Measurements from ENCODE around the gene PHYKPL.
"Not testable (repeated sequence)": the region's sequence is repeated elsewhere in the genome, so short reads cannot be mapped to it uniquely, and the experiment has no call there.

PHYKPL gene

DNA sequence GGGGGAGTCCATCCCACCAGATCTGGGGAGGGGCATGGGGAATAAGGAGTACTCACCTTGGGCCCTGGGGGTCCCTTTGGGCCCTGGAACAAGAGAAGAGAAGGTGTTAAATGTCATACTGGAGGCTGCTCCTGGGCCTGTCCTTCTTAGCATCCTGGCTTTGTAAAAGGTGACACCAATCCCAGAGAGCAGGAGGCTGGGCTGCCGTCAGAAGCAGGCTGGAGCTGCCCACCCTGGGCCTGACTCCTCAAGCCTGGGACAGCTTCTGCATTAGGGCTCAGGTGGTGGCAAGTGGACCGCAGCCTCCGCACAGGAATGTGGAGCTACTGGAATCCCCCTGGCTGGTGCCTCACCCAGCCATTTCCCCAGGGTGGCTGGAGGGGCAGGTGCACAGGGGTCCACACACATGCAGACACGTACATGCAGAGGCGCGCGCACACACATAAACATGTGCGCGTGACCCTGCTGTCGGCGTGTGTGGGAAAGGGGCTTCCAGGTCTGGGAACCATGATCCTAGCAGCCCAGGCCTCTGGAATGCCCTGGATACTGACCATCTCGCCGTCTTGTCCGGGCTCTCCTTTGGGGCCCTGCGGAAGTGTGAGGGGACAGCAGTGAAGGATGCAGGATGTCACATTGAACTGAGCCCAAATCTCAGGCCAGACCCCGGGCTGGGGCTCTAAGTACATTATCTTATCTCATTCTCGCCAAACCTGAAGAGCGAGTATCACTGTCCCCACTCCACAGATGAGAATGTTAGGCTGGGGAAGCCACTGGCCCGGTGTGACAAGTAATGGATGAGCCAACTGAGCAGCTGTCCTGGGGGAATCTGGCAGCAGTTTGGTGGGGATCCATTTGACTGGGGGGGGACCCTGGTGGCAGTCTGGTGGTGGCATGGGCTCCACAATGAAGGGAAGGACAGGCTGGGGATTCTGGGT lies 29.3 kb upstream of the PHYKPL start:
- no peak for DNase-seq

DNA sequence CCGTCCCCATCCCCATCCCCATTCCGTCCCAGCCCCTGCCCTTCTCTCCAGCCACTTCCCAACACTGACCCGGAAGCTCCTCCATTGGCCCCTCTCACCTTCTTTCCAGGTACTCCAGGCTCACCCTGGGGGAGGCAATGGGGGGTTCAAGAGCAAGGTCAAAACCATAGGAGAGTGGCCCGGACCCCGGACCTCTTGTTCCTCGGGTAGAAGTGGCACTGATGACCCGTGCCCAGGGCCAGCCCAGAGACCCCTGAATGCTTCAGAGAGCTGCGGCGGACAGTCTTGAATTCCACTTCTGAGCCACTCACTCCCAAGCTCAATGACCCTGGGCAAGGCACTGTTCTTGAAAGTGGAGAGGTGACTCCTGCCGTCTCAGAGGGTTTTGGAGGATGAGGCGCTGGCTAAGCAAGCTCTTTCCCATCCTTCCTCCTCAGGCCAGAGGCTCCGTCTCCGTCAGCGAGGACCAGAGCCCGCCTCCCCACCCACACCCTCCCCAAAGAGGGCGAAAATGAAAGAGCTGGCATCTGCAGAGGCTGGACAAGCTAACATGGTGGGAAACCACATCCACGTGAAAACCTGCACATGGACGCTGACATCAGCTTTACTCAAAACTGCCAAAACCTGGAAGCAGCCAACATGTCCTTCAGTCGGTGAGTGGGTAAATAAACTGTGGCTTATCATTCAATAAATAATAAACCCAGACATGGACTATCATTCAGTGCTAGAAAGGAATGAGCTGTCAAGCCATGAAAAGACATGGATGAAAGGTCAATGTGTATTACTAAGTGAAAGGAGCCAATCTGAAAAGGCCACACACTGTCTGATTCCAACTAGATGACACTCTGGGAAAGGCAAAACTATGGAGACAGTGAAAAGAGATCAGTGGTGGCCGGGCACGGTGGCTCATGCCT lies 27.3 kb upstream of the PHYKPL start:
- peak; percentile 42 for DNase-seq

DNA sequence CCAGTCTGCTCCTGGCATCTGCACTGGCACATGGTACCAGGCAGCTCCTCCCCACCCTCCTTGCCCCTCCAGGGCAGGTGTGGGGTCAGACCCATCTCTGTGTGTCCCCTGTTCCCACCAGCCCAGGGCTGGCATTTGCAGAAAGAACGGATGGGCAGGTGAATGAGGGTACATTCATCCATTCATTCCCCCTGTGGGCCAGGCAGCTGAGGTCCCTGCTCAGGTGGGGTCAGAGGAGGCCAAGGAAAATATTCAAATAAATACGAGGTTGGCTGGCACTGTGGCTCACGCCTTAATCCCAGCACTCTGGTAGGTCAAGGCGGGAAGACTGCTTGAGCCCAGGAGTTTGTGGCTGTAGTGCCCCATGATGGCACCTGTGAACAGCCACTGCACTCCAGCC lies 25.0 kb upstream of the PHYKPL start:
- DNase-seq: no peak

DNA sequence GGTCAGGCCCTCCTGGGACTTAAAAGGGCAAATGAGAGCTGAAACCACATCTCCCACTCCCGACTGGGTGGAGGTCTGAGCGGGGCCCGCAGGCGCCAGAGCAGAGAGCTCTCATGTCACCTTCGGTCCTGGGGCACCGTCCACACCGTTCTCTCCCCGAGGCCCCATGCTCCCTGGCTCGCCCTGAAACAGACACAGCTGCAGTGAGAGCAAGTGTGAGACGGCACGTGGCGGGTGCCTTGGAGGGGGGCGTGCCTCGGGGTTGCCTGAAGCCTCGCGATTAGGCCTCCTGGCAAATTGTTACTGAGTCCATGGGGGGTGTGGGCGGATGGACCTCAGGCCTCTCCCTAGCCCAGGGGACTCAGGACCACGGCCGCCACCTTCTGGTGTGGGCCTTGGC lies 24.1 kb upstream of the PHYKPL start:
- DNase-seq: no peak

DNA sequence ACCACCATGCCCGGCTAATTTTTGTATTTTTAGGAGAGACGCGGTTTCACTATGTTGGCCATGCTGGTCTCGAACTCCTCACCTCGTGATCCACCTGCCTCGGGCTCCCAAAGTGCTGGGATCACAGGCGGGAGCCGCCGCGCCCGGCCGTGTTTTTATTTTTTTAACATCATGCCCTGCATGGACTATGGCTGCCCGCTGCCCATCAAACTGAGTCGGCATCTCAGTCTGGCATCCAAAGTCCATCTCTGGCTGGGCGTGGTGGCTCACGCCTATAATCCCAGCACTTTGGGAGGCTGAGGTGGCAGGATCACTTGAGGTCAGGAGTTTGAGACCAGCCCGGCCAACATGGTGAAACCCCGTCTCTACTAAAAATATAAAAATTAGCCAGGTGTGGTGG lies 21.0 kb upstream of the PHYKPL start:
- DNase-seq: not testable (repeated sequence)

DNA sequence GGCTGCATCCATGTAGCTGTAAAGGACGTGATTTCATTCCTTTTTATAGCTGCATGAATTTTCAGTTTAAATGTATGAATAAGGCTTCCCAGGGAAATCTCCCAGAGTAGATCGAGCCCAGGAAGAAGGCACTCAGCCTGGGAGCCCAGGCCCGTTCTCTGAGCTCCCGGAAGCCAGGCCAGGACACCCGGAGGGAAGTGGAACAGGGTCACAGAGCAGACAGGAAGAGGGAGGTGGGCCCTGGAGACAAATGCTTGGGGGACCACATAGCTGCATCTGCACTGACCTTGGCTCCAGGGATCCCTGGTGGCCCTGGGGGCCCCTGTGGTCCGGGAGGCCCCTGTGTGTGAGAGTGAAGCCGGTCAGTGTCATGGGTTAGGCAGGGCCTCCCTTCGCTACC lies 19.7 kb upstream of the PHYKPL start:
- no peak for DNase-seq

DNA sequence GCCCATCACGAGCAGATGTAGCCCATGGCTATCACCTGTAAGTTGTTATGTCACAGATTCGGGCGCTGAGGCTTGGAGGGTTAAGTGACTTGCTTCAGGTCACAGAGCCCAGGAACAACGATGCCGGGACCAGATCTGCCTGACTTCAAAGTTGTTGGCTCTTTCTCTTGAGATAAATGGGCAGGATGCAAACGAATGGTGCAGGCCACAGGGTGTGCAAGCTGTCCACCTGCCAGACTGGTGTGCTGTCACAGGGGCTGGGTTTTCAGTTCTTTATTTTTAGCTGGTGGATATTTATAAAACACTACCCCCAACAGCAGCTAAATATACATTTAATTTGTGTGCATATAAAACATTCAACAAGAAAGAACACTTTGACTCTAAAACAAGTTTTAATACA lies 17.7 kb upstream of the PHYKPL start:
- DNase-seq: no peak

DNA sequence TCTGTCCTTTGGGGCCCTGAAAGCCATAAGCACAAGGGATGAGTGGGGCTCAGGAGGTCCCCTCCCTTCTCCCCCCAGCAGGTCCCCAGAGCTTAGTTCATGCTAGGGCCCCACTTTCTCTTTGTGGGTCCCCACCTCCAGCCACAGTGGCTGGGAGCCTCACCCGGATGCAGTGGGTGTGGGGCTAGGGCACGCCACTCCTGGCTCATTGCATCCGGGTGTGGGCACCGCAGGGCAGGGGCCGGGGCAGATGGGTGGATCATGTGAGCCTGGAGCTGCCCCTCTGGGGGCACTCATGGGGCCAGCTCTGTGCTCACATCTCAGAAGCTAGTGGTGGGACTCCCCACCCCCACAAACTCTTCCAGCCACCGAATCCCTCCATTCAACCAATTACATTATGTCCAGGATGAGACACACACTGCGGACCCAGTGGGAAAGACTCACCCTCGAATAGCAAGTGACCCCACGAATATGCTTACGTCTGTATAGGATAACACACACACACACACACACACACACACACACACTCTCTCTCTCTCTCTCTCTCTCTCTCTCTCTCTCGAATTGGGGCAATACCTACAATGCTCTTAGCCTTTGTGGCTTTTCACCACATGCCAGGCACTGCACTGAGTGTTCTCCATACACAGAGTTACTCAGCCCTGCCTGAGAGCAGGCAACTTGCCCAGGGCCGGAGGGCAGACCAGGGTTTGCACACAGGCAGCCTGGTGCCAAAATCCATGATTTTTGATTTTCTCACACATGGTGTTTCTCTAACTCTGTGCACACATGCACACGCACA lies 16.8 kb upstream of the PHYKPL start:
- no peak for DNase-seq

DNA sequence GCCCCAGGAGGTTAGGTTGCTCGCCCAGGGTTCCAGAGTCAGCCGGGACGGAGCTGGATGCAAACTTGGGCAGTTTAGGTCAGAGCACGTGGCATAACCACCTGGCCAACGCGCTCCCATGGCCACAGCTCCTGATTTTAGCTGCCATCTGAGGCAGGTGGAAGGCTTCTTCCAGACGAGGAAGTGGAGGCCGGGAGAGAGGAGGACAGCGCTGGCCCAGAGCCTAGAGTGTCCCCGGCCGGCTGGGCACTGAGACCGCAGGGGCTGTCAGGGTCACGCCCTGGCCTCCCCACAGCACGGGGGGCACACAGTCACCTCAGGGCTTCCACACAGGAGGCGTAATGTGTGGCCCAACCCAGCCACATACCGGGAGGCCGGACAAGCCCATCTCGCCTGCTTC lies 16.1 kb upstream of the PHYKPL start:
- DNase-seq: no peak

DNA sequence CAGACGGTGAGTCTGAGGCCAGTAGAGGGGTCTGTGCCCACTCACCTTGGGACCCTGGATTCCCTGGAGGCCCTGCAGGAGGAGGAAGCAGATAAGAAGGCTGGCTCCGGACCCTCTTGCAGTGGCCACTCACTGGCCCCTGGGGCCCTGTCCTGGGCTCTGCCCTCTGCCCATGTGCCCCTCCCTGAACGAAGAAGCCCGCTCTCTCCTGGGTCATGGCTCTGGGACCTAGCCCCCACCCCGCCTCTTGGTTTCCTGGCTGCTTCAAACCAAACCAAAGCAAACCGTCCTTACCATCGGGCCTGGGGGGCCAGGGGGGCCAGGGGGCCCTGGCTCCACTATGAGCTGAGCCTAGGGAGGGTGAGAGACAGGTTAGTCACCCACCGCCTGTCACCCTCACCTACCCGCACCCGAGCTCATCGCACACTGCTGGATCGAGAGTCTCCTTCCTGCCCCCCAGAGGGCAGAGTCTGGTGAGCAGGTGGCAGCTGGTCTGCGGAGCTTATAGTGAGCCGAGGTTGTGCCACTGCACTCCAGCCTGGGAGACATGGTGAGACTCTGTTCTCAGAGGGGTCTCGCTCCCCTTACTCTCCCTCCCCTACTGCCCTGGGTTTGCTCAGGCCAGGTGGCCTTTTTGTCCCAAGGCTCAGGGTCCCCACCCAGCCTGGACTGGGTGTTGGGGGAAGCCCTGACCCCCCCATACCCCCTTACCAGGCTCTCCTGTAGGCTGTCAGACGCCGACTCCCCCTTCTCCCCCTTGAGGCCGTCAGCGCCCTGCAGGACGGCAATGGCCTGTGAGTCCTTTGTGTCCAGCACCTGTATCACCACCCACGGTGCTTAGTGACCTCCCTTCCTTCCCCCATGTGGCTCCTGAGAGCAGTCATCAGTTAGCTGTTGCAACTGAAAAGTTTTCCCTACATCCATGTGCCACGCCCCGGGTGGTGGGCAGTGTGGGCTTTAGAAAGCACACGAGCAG lies 15.2 kb upstream of the PHYKPL start:
- no peak for DNase-seq

DNA sequence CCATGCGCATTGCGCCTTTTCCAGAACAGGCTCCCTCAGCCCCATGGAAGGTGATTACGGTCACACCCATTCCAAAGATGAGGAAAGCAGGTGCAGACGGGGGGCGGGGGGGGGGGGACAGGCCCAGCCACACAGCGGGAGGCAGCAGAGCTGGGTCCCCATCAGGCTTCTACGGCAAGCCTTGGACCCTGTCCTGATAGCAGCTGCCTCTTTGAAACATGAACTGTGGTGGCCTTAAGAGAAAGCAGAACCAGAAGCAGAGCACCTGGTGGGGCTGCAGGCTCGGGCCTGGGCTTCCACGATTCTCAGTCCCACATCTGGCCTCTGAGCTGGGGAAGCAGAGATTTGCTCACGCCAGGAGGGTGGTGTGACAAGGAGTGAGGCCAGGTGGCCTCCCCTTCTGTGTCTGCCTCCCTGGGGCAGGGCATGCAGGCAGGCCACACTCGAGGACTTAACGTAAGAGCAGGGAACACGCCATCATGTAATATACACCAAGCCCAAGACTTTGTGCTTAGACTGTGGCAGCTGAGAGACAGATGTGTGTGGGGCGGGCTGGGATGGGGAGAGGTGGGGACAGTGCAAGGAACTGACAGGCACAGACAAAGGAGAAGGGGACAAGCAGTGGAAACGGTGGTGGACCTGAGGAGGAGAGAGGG lies 14.2 kb upstream of the PHYKPL start:
- DNase-seq: no peak

DNA sequence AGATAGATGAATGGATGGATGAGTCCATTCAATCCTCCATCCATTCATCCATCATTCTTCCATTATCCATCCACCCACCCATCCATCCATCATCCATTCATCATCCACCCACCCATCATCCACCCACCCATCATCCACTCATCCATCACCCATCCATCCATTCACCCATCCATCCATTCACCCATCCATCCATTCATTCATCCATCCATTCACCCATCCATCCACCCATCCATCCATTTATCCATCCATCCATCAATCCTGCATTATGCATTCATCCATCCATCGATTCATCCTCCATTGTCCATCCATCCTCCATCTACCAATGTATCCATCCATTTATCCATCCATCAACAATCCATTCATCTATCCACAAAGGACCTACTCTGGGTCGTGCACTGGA lies 12.8 kb upstream of the PHYKPL start:
- DNase-seq: no peak

DNA sequence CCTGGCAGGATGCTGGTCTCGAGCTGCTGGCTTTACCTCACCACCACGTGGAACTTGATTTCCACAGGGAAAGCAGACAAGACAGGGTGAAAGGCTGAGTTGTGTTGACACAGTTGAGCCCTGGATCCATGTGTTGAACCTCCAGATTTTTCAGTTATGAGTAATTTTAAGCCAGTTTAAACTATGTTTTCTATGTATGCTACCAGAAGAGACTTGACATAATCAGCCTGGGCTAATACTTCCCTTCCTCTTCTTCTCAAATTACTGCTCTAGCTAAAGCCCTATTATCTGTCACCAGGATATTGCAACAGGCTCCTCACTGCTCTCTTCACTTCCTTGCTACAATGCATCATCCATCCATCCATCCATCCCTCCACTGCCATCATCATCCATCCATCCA lies 12.0 kb upstream of the PHYKPL start:
- peak; percentile 54 for DNase-seq

DNA sequence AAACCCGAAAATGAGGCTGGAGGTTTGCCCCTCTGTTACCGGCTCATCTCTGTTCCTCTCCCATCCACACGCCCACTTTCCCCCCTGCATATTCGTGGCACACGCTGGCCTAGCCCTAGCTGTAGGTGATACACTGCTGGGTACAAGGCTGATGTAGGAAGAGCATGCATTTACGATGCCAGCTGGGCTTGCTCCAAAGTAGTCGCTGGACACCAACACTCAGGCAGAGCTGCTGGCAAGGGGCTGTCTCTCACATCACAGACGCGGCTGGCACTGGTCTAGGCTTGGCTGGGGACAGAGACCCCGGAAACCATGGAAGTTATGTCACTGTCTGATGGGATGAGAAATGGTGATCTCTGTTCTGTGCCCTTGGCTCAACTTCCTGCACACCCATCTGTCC lies 9.8 kb upstream of the PHYKPL start:
- no peak for DNase-seq

DNA sequence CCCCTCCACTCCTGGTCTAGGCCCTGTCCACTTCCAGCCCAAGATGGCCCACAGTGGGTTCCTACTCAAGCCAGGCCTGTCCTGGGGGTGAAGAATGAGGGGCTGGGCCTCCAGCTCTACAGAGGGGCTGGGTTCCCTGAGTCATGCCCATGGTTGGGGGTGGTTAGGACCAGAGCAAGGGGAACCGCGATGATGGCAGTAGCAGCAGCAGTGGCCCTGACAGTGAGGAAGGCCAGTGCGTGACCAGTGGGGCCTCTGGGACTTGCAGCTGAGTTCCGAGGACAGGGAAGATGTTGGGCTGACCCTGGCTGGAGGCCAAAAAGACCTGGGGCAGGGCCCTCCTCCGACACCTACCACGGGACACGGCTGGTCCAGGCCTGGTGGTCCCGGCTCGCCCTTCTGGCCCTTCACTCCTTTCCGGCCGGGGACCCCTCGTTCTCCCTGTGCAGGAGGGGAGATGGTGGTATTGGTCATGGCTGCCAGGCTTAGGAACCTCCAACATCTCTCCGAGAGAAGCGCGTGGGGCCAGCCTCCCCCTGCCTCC lies 9.2 kb upstream of the PHYKPL start:
- no peak for DNase-seq

DNA sequence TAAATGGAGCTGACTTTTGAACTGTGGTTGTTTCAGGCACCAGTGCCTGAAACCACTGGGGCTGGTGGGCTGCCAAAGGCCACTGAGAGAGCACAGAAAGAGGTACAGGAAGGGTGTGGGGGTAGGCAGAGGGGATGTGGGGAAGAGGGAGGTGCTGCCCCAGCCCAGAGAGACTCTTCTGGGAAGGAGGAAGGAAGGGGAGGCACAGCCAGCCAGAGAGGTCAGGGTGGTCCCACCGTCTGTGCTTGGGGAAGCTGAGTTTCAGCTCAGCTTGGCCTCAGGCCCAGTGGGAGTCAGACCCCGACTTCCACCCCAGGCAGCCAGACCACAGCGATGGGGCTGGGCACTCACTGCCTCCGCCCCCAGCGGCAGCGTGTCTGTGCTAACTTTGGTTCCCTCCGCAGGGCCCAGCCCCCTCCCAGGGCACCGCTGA lies 8.6 kb upstream of the PHYKPL start:
- DNase-seq: no peak

DNA sequence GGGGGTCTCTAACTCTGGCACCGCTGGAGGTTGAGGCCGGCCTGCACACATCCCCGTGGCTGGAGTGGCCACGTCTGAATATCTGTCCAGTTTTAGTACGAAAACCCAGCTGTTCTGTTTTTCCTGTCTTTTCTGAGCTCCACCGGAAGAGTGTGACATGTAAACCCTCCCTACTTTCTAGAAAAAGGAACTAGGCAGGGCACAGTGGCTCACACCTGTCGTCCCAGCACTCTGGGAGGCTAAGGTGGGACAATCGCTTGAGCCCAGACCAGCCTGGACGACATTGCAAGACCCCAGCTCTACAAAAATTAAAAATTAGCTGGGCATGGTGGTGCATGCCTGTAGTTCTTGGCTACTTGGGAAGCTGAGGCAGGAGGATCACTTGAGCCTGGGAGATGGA lies 8.2 kb upstream of the PHYKPL start:
- DNase-seq: no peak

DNA sequence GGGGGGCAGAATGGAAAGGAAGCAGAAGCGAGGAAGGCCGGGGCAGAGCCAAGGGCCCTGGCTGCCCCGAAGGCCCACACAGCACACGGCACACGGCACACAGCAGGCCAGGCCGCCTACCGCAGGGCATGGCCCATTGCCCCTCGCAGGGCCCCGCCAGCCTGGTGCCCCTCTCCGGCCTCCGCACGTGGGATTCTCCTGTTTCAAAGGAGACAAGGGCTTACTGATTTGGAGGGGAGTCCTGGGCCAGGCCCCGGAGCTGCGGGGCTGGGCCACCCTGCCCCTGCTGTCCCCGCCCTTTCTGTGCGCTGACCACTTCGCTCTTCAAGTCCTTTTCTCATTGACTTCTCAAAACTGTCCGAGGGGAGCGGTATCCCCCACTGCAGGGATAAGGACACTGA lies 7.7 kb upstream of the PHYKPL start:
- DNase-seq: no peak

DNA sequence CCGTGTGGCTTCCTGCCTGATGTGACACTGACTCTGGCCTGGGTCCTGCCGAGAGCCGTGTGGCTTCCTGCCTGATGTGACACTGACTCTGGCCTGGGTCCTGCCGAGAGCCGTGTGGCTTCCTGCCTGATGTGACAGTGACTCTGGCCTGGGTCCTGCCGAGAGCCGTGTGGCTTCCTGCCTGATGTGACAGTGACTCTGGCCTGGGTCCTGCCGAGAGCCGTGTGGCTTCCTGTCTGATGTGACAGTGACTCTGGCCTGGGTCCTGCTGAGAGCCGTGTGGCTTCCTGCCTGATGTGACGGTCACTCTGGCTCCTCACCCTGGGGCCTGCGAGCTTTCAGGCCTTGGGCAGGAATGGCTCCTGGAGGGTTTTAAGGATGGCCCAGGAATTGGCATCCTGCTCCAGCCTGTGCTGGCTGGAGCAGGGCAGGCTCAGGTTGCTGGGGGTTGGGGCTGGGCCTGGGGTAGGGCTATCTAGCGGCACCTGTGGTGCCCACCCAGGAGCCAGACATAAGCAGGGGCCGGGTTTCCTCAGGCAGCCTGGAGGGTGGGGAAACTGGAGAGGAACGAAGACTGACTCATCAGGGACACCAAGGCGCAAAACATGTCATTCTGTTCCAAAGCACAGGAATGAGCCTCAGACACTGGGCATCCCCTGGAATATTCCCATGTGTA lies 7.2 kb upstream of the PHYKPL start:
- DNase-seq: not testable (repeated sequence)

All from inflammatory macrophage treated with lipopolysaccharide for 4 hours (primary cell).